Mesenchymal stem cell (in vitro differentiated cells and primary cell): ENCODE results near the gene GAL.

Experiments
- DNase-seq: peaks from one replicate; pipeline ENCODE4 v3.0.0-alpha.2; 2013
- H2AFZ ChIP-seq: one replicate; pipeline ENCODE4 v1.6.1; 2013; ENCODE audit warnings: low read depth, mild to moderate bottlenecking, control low read depth, inconsistent platforms, low read length, moderate library complexity
- H2AK5ac ChIP-seq: 2 replicates; pipeline ENCODE4 v1.6.1; 2013; ENCODE audit warnings: low read length, moderate library complexity, mild to moderate bottlenecking, inconsistent platforms; ENCODE audit not compliant: severe bottlenecking
- H2BK120ac ChIP-seq: one replicate; pipeline ENCODE4 v1.6.1; 2013; ENCODE audit warnings: low read depth, mild to moderate bottlenecking, inconsistent platforms, low read length, moderate library complexity
- H2BK12ac ChIP-seq, 2 experiments: one replicate each; pipeline ENCODE4 v1.6.1; 2013; ENCODE audit warnings: inconsistent platforms in 2 of 2, low read length in 2 of 2, mild to moderate bottlenecking in 2 of 2, moderate library complexity in 2 of 2, control low read depth in 1 of 2
- H2BK15ac ChIP-seq: one replicate; pipeline ENCODE4 v1.6.1; 2013; ENCODE audit warnings: mild to moderate bottlenecking, low read depth, inconsistent platforms; ENCODE audit not compliant: poor library complexity, severe bottlenecking
- H2BK5ac ChIP-seq: 2 replicates; pipeline ENCODE4 v1.6.1; 2013; ENCODE audit warnings: low read depth, mild to moderate bottlenecking, low read length, control low read depth, inconsistent platforms; ENCODE audit not compliant: poor library complexity, severe bottlenecking
- H3K14ac ChIP-seq, 2 experiments: one replicate each; pipeline ENCODE4 v1.6.1; 2013; ENCODE audit warnings: inconsistent platforms in 2 of 2, low read length in 2 of 2, control low read depth in 1 of 2, mild to moderate bottlenecking in 1 of 2, moderate library complexity in 1 of 2
- H3K18ac ChIP-seq, 2 experiments: one replicate each; pipeline ENCODE4 v1.6.1; 2013; ENCODE audit warnings: inconsistent platforms in 2 of 2, low read length in 2 of 2, control low read depth in 1 of 2, low read depth in 1 of 2, mild to moderate bottlenecking in 1 of 2
- H3K23ac ChIP-seq, 2 experiments: one replicate each; pipeline ENCODE4 v1.6.1; 2013; ENCODE audit warnings: inconsistent platforms in 2 of 2, low read length in 2 of 2, mild to moderate bottlenecking in 2 of 2, moderate library complexity in 2 of 2, control low read depth in 1 of 2
- H3K27ac ChIP-seq: 2 replicates; pipeline ENCODE4 v1.5.1; 2013; ENCODE audit warnings: mild to moderate bottlenecking, moderate library complexity, low read length, control low read depth, inconsistent platforms; ENCODE audit not compliant: poor library complexity, severe bottlenecking
- H3K27me3 ChIP-seq, 2 experiments: 2 replicates each; pipeline versions ENCODE4 v1.6.1 to v1.7.0; 2013; ENCODE audit warnings: low read length in 2 of 2, mild to moderate bottlenecking in 2 of 2, moderate library complexity in 2 of 2, control low read depth in 1 of 2, inconsistent platforms in 1 of 2; ENCODE audit not compliant: control insufficient read depth in 1 of 2, insufficient read depth in 1 of 2
- H3K36me3 ChIP-seq, 2 experiments: 2 replicates each; pipeline versions ENCODE4 v1.6.1 to v1.7.0; 2013; ENCODE audit warnings: low read length in 2 of 2, control low read depth in 1 of 2, inconsistent platforms in 1 of 2, low read depth in 1 of 2, mild to moderate bottlenecking in 1 of 2; ENCODE audit not compliant: insufficient read depth in 2 of 2, control insufficient read depth in 1 of 2
- H3K4ac ChIP-seq, 2 experiments: one replicate each; pipeline ENCODE4 v1.6.1; 2013; ENCODE audit warnings: inconsistent platforms in 2 of 2, low read length in 2 of 2, mild to moderate bottlenecking in 2 of 2, moderate library complexity in 2 of 2, control low read depth in 1 of 2, low read depth in 1 of 2
- H3K4me1 ChIP-seq: 2 replicates; pipeline ENCODE4 v1.6.1; 2013; ENCODE audit warnings: low read depth, low read length, control low read depth; ENCODE audit not compliant: control insufficient read depth, insufficient read depth
- H3K4me2 ChIP-seq: 2 replicates; pipeline ENCODE4 v1.6.1; 2013; ENCODE audit warnings: low read length, mild to moderate bottlenecking, inconsistent platforms; ENCODE audit not compliant: poor library complexity, severe bottlenecking
- H3K4me3 ChIP-seq, 2 experiments: 2 replicates each; pipeline versions ENCODE4 v1.5.1 to v1.7.0; 2013; ENCODE audit warnings: low read length in 2 of 2, mild to moderate bottlenecking in 2 of 2, control low read depth in 1 of 2, low read depth in 1 of 2; ENCODE audit not compliant: insufficient read depth in 1 of 2
- H3K79me1 ChIP-seq: replicated peaks from 2 replicates; pipeline ENCODE4 v1.6.1; 2013; ENCODE audit warnings: mild to moderate bottlenecking, control low read depth, low read length, inconsistent platforms; ENCODE audit not compliant: poor library complexity, severe bottlenecking
- H3K9ac ChIP-seq: 2 replicates; pipeline ENCODE4 v1.7.0; 2013; ENCODE audit warnings: mild to moderate bottlenecking, low read length, moderate library complexity
- H3K9me3 ChIP-seq: 2 replicates; pipeline ENCODE4 v1.7.0; 2013; ENCODE audit warnings: mild to moderate bottlenecking, low read length; ENCODE audit not compliant: control insufficient read depth
- H4K8ac ChIP-seq: one replicate; pipeline ENCODE4 v1.6.1; 2013; ENCODE audit warnings: inconsistent platforms, mild to moderate bottlenecking, low read length, moderate library complexity
- H4K91ac ChIP-seq: one replicate; pipeline ENCODE4 v1.6.1; 2013; ENCODE audit warnings: mild to moderate bottlenecking, low read length, inconsistent platforms
- WGBS: methylation state at CpG from one replicate; pipeline ENCODE4 v1.1.7; 2013; ENCODE audit warnings: mixed read lengths; 5-methylcytosine and 5-hydroxymethylcytosine counted together

GAL gene

GRCh38 chr11:68665436-68665835 lies 18.9 kb upstream of the GAL start:
- H2BK12ac ChIP-seq, result no peak overlapping the region
- H3K4me2 ChIP-seq, result no peak overlapping the region
- no peaks in the 10 kb centered on the region for H3K4me1 ChIP-seq
- no peak overlapping the region for H3K9ac ChIP-seq
- H2BK120ac ChIP-seq, result no peak overlapping the region
- H3K18ac ChIP-seq, result no peak overlapping the region
- no peak overlapping the region for H4K91ac ChIP-seq
- peaks cover 75 to 88% of the 10 kb centered on the region in 2 experiments for H3K27me3 ChIP-seq
- no peak overlapping the region for H3K4ac ChIP-seq
- no peak overlapping the region for H3K23ac ChIP-seq
- no peak overlapping the region for H4K8ac ChIP-seq
- WGBS, result 96% methylated on average over 13 of the region's 16 CpGs
- no peak overlapping the region for H2AK5ac ChIP-seq
- peaks cover 0 to 4% of the 10 kb centered on the region in 2 experiments for H3K36me3 ChIP-seq
- H3K79me1 ChIP-seq, result no peaks in the 10 kb centered on the region
- H2BK15ac ChIP-seq, result no peak overlapping the region
- no peak for DNase-seq
- H3K27ac ChIP-seq, result no peak overlapping the region
- no peak overlapping the region for H2BK5ac ChIP-seq
- no peak overlapping the region for H3K4me3 ChIP-seq
- H3K14ac ChIP-seq, result no peak overlapping the region
- H2AFZ ChIP-seq, result no peak overlapping the region
- H3K9me3 ChIP-seq, result peaks cover 13% of the 10 kb centered on the region

- Histone ChIP-seq H3K27ac (no peak overlapping the region), H2BK12ac (no peak overlapping the region), H3K36me3 (peaks cover 0 to 4% of the 10 kb centered on the region in 2 experiments), H3K79me1 (no peaks in the 10 kb centered on the region), H4K8ac (no peak overlapping the region), H3K4me2 (no peak overlapping the region), H2BK5ac (no peak overlapping the region), H3K27me3 (peaks cover 63 to 79% of the 10 kb centered on the region in 2 experiments), H2AK5ac (no peak overlapping the region), H3K18ac (no peak overlapping the region), H3K4ac (no peak overlapping the region), H4K91ac (no peak overlapping the region), H2BK120ac (no peak overlapping the region), H2BK15ac (no peak overlapping the region), H3K14ac (no peak overlapping the region), H3K4me3 (no peak overlapping the region), H3K9ac (no peak overlapping the region), H2AFZ (no peak overlapping the region), H3K23ac (no peak overlapping the region), H3K9me3 (peaks cover 17% of the 10 kb centered on the region), H3K4me1 (no peaks in the 10 kb centered on the region)
- WGBS, result 77% methylated on average over 7 of the region's 15 CpGs
- DNase-seq, result no peak
These were observed 17.5 kb upstream of the GAL start for GRCh38 chr11:68666849-68667248.

- no peak overlapping the region for H3K9ac ChIP-seq
- H3K18ac ChIP-seq, result no peak overlapping the region
- no peak overlapping the region for H2BK12ac ChIP-seq
- no peaks in the 10 kb centered on the region for H3K79me1 ChIP-seq
- H3K4me3 ChIP-seq, result no peak overlapping the region
- no peak overlapping the region for H3K23ac ChIP-seq
- 85% methylated on average over 21 of the region's 21 CpGs for WGBS
- peaks cover 53 to 76% of the 10 kb centered on the region in 2 experiments for H3K27me3 ChIP-seq
- H3K27ac ChIP-seq, result no peak overlapping the region
- H3K9me3 ChIP-seq, result peaks cover 8% of the 10 kb centered on the region
- H3K14ac ChIP-seq, result no peak overlapping the region
- no peak for DNase-seq
- H2BK15ac ChIP-seq, result no peak overlapping the region
- no peak overlapping the region for H3K4me2 ChIP-seq
- H3K4ac ChIP-seq, result no peak overlapping the region
- no peak overlapping the region for H2BK5ac ChIP-seq
- no peaks in the 10 kb centered on the region for H3K4me1 ChIP-seq
- no peak overlapping the region for H4K8ac ChIP-seq
- no peak overlapping the region for H4K91ac ChIP-seq
- peaks cover 0 to 4% of the 10 kb centered on the region in 2 experiments for H3K36me3 ChIP-seq
- H2BK120ac ChIP-seq, result no peak overlapping the region
- H2AK5ac ChIP-seq, result no peak overlapping the region
- no peak overlapping the region for H2AFZ ChIP-seq
These were observed 16.5 kb upstream of the GAL start for GRCh38 chr11:68667511-68668500.

- H3K4ac ChIP-seq, result no peak overlapping the region
- H2BK120ac ChIP-seq, result no peak overlapping the region
- H2AFZ ChIP-seq, result no peak overlapping the region
- H3K9me3 ChIP-seq, result peaks cover 17% of the 10 kb centered on the region
- H3K4me3 ChIP-seq, result no peak overlapping the region
- H4K91ac ChIP-seq, result no peak overlapping the region
- H3K23ac ChIP-seq, result no peak overlapping the region
- no peak overlapping the region for H3K4me2 ChIP-seq
- no peak overlapping the region for H4K8ac ChIP-seq
- no peaks in the 10 kb centered on the region for H3K4me1 ChIP-seq
- no peak overlapping the region for H2BK5ac ChIP-seq
- H3K18ac ChIP-seq, result no peak overlapping the region
- H3K36me3 ChIP-seq, result no peaks in the 10 kb centered on the region
- no peak overlapping the region for H2BK15ac ChIP-seq
- no peak overlapping the region for H3K27ac ChIP-seq
- H3K9ac ChIP-seq, result no peak overlapping the region
- no peak for DNase-seq
- H3K27me3 ChIP-seq, result peaks cover 39 to 71% of the 10 kb centered on the region in 2 experiments
- no peak overlapping the region for H2BK12ac ChIP-seq
- no peaks in the 10 kb centered on the region for H3K79me1 ChIP-seq
- 92% methylated on average over 27 of the region's 27 CpGs for WGBS
- H3K14ac ChIP-seq, result no peak overlapping the region
- no peak overlapping the region for H2AK5ac ChIP-seq
These were observed 14.8 kb upstream of the GAL start for GRCh38 chr11:68669301-68670090.
